ENCODE data around the gene PARVB. TPM values are rescaled to one million over a fixed set of nuclear protein-coding genes. Genes with fewer than 3 reads are reported as not detected.

PARVB gene
- total and polyA plus RNA-seq, 2 experiments from 2014 or later: 10.2 to 11.2 TPM

DNA sequence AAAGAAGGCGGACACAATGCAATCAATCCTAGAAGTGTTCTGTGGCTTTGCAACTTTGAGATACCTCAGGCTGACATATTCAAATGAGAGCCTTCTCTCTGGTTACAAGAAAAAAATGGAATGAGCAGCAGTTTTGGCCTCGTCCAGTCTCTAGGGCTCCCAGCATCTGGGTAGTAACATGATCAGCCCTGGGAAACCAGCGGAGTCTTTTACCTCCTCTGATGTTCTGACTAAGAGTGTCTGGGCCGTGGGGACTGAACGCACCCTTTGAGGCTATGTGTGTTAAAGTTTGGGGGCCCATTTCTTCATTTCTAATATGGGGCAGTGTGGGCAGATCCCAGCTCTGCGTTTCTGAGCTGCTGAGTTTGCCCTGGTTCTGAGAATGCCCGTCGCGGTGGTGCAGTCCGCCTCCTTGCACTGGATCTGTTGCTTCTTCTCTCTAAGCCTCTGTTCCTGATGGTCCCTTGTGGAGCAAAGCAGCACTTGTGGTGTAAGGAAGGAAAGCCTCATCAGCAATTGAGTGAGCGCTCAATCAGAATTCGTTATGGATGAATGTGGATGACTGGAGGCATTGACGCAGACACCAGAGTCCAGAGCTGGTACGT, 8.1 kb downstream of the PARVB start:
- no peaks in the 10 kb centered on the region for H3K27me3 ChIP-seq
- no peak overlapping the region for H2AFZ ChIP-seq
- no peaks in the 10 kb centered on the region for H3K9me3 ChIP-seq (ENCODE audit: low read depth)
- no peak for DNase-seq (ENCODE audit: low spot score)
- WGBS (ENCODE audit: low lambda C conversion rate, missing lambda C conversion rate): 81% methylated on average over 14 of the region's 14 CpGs
- TF ChIP-seq EZH2phosphoT487 (IDR thresholded peaks at IDR 0.05; ENCODE audit: low read depth, severe bottlenecking, unreplicated experiment) (no peak), EZH2 (IDR thresholded peaks at IDR 0.05; ENCODE audit: borderline replicate concordance) (no peak)
- TF ChIP-seq, protein P1, sequence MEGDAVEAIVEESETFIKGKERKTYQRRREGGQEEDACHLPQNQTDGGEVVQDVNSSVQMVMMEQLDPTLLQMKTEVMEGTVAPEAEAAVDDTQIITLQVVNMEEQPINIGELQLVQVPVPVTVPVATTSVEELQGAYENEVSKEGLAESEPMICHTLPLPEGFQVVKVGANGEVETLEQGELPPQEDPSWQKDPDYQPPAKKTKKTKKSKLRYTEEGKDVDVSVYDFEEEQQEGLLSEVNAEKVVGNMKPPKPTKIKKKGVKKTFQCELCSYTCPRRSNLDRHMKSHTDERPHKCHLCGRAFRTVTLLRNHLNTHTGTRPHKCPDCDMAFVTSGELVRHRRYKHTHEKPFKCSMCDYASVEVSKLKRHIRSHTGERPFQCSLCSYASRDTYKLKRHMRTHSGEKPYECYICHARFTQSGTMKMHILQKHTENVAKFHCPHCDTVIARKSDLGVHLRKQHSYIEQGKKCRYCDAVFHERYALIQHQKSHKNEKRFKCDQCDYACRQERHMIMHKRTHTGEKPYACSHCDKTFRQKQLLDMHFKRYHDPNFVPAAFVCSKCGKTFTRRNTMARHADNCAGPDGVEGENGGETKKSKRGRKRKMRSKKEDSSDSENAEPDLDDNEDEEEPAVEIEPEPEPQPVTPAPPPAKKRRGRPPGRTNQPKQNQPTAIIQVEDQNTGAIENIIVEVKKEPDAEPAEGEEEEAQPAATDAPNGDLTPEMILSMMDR (IDR thresholded peaks at IDR 0.05; ENCODE audit: poor library complexity): no peak
- peaks cover 8% of the 10 kb centered on the region for H3K4me1 ChIP-seq (ENCODE audit: insufficient read depth)
- H3K4me3 ChIP-seq: no peak overlapping the region
- no peaks in the 10 kb centered on the region for H4K20me1 ChIP-seq (ENCODE audit: insufficient read depth, poor library complexity, severe bottlenecking)
- no peaks in the 10 kb centered on the region for H3K9me2 ChIP-seq (replicated peaks; ENCODE audit: insufficient read depth)
- H3K27ac ChIP-seq: no peak overlapping the region
- no peaks in the 10 kb centered on the region for H3K36me3 ChIP-seq (replicated peaks; ENCODE audit: insufficient read depth, low read depth)
- no peak overlapping the region for H3K4me2 ChIP-seq
- peaks cover 5% of the 10 kb centered on the region for H3K79me2 ChIP-seq

DNA sequence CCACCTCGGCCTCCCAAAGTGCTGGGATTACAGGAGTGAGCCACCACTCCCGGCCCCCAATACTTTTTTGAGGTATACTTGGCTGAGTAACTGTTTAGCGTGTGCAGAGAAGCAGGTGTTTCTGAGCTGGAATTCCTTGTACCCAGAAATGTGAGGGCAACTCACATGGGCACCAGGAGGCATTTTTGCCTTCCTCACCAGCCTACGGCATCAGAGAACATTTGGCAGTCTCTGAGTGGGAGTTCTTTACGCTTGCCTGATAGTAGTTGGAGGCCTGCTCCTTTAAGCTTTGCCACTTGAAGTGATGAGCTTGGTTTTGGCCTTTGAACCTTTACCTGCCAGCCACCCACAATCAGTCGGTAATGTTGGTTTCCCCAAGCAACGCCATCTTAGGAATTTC, 9.2 kb downstream of the PARVB start:
- H3K4me2 ChIP-seq: no peak overlapping the region

DNA sequence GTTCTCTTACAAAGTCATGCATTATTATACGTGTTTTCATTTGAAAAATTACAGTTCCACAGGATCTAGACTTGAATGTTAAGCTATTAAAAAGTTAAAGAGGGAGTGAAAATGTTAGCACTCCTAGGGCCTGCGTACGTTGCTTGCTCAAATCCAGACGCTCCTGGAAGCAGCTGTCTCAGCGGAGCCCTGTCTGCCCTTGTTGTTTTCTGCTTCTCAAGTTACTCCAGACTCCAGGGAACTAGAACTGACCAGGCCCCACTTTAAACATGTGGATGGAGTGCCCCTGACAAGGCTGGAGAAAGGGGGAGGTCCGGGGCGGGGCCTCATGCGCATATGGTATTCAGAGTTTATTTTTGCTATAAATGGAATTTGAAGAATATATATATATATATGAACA, 9.6 kb downstream of the PARVB start:
- Histone ChIP-seq H3K36me3 (replicated peaks; ENCODE audit: insufficient read depth, low read depth) (no peaks in the 10 kb centered on the region), H3K27me3 (no peaks in the 10 kb centered on the region), H3K9me3 (ENCODE audit: low read depth) (no peaks in the 10 kb centered on the region), H3K79me2 (peaks cover 5% of the 10 kb centered on the region), H3K4me2 (no peak overlapping the region), H3K4me1 (ENCODE audit: insufficient read depth) (peaks cover 8% of the 10 kb centered on the region), H2AFZ (peak overlapping the region; percentile 23), H3K4me3 (no peak overlapping the region), H4K20me1 (ENCODE audit: insufficient read depth, poor library complexity, severe bottlenecking) (no peaks in the 10 kb centered on the region), H3K27ac (peak overlapping the region; percentile 25), H3K9me2 (replicated peaks; ENCODE audit: insufficient read depth) (no peaks in the 10 kb centered on the region)
- DNase-seq (ENCODE audit: low spot score): peak; percentile 39
- 41% methylated on average over 8 of the region's 8 CpGs for WGBS (ENCODE audit: low lambda C conversion rate, missing lambda C conversion rate)
- TF ChIP-seq EZH2 (IDR thresholded peaks at IDR 0.05; ENCODE audit: borderline replicate concordance) (no peak), EZH2phosphoT487 (IDR thresholded peaks at IDR 0.05; ENCODE audit: low read depth, severe bottlenecking, unreplicated experiment) (no peak)
- TF ChIP-seq, protein P1 (IDR thresholded peaks at IDR 0.05; ENCODE audit: poor library complexity): no peak

More for the DNA sequence above, 9.2 kb downstream of the PARVB start:
- Histone ChIP-seq H3K79me2 (peaks cover 5% of the 10 kb centered on the region), H4K20me1 (ENCODE audit: insufficient read depth, poor library complexity, severe bottlenecking) (no peaks in the 10 kb centered on the region), H3K4me3 (no peak overlapping the region), H3K36me3 (replicated peaks; ENCODE audit: insufficient read depth, low read depth) (no peaks in the 10 kb centered on the region), H3K27me3 (no peaks in the 10 kb centered on the region), H2AFZ (peak overlapping the region; percentile 23), H3K4me1 (ENCODE audit: insufficient read depth) (peaks cover 8% of the 10 kb centered on the region), H3K27ac (peak overlapping the region; percentile 25), H3K9me3 (ENCODE audit: low read depth) (no peaks in the 10 kb centered on the region), H3K9me2 (replicated peaks; ENCODE audit: insufficient read depth) (no peaks in the 10 kb centered on the region)
- TF ChIP-seq EZH2phosphoT487 (IDR thresholded peaks at IDR 0.05; ENCODE audit: low read depth, severe bottlenecking, unreplicated experiment): no peak
- no peak for TF ChIP-seq EZH2 (IDR thresholded peaks at IDR 0.05; ENCODE audit: borderline replicate concordance)
- TF ChIP-seq, protein P1 (IDR thresholded peaks at IDR 0.05; ENCODE audit: poor library complexity): no peak
- no peak for DNase-seq (ENCODE audit: low spot score)
- WGBS (ENCODE audit: low lambda C conversion rate, missing lambda C conversion rate): 80% methylated on average over 7 of the region's 7 CpGs
